GM23248 (cell line): ENCODE data around the gene MTUS2.

Experiments
- EZH2 ChIP-seq: fragments of 200-600 bp; sonication (generic); IDR thresholded peaks from 2 replicates; pipeline ENCODE4 v1.6.1; 2018; ENCODE audit warnings: antibody characterized with exemption, mild to moderate bottlenecking; ENCODE audit not compliant: insufficient read depth, poor library complexity, severe bottlenecking
- EZH2phosphoT487 ChIP-seq: fragments of 200-600 bp; sonication (generic); IDR thresholded peaks from 2 replicates; pipeline ENCODE4 v1.6.1; 2018; ENCODE audit warnings: antibody characterized with exemption, moderate library complexity, mild to moderate bottlenecking, low read depth; ENCODE audit not compliant: insufficient read depth

DNA sequence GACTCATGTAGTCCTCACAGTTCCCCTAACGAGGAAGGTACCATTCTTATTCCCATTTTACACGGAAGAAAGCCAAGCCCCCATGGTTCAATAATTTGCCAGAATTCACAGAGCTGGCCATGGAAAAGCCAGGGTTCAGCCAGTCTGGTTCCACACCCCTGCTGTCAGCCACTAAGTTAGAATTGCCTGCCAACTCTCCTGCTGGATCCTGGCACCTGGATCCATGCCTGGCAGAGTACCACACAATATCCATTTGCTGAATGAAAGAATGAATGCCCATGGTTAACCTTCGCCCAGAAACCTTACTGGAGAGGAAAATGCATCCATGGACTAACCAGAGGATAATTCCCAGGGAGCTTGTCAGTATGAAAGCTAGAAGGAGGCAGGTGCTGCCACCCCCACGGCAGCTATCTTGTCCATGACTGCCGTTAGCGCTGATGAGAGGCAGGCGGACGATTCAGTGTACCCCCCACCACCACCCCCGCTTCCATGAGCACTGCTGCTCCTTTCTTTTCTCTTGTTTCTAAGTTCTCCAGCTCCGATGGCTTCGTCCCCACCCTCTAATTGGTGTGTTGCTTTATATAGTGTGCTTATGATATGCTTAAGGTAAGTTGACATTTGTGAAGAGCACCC is 660.9 kb downstream of the MTUS2 start:
- no peak for TF ChIP-seq EZH2
- TF ChIP-seq EZH2phosphoT487: no peak
